ENCODE data around the gene TUBB2B. TPM values are rescaled to one million over a fixed set of nuclear protein-coding genes. Genes with fewer than 3 reads are reported as not detected.

Gene TUBB2B
- total RNA-seq, 2 experiments from 2014 or later, result 0.27 TPM; not detected in 1

DNA sequence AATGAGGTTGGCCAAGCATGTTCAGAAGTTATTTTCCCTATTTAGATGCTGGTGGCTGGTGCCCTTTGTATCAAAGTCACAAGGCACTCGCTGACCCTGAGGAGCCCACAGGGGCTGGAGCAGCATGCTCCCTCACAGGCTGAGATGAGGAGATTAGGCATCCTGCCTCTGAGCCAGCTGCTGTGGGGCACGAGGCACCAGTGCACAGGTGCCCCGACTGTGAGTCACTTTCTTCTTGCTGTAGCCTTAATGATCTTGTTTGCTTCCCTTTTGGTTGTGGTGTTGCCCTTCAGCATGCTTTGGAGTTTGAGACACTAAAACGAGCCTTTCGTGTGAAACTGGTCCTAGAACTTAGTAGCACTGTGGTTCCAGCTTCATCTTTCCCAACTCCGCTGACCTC is 35.6 kb upstream of the TUBB2B start:
- no TSS peak for BruUV-seq (replicated peaks)
- H3K4me3 ChIP-seq (ENCODE audit: low read depth, low read length, poor library complexity, severe bottlenecking), result no peak overlapping the region
- no peak overlapping the region for H2AFZ ChIP-seq (ENCODE audit: low read length)
- DNase-seq (ENCODE audit: low spot score), result no peak
- H3K79me2 ChIP-seq (ENCODE audit: insufficient read depth, low read depth, low read length), result peaks cover 41% of the 10 kb centered on the region
- H3K9me3 ChIP-seq (ENCODE audit: low read length), result no peaks in the 10 kb centered on the region
- peaks cover 14% of the 10 kb centered on the region for H3K4me1 ChIP-seq (ENCODE audit: insufficient read depth, low read length, poor library complexity, severe bottlenecking)
- ChIA-PET CTCF (ENCODE audit: unreplicated experiment) (no interaction called here), POLR2A (interaction anchor here (0.6 kb wide), 5 partner anchors 14 to 1949 kb away, joined by 3 to 4 read pairs (median 3); no protein-coding TSS in a partner anchor)
- no peak overlapping the region for H3K4me2 ChIP-seq (ENCODE audit: low read length)
- H4K20me1 ChIP-seq (ENCODE audit: insufficient read depth, low read length), result peaks cover 4% of the 10 kb centered on the region; the same call in 1 of the 2 replicates
- intact Hi-C loops (cut with micrococcal nuclease; ENCODE audit: unreplicated experiment), result no loop called here
- TF ChIP-seq, protein P1, sequence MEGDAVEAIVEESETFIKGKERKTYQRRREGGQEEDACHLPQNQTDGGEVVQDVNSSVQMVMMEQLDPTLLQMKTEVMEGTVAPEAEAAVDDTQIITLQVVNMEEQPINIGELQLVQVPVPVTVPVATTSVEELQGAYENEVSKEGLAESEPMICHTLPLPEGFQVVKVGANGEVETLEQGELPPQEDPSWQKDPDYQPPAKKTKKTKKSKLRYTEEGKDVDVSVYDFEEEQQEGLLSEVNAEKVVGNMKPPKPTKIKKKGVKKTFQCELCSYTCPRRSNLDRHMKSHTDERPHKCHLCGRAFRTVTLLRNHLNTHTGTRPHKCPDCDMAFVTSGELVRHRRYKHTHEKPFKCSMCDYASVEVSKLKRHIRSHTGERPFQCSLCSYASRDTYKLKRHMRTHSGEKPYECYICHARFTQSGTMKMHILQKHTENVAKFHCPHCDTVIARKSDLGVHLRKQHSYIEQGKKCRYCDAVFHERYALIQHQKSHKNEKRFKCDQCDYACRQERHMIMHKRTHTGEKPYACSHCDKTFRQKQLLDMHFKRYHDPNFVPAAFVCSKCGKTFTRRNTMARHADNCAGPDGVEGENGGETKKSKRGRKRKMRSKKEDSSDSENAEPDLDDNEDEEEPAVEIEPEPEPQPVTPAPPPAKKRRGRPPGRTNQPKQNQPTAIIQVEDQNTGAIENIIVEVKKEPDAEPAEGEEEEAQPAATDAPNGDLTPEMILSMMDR (conservative IDR thresholded peaks at IDR 0.05; ENCODE audit: low read length), result no peak
- TF ChIP-seq EZH2phosphoT487 (IDR thresholded peaks at IDR 0.05; ENCODE audit: borderline replicate concordance, low read depth, low read length), result no peak
- no peaks in the 10 kb centered on the region for H3K9me2 ChIP-seq (ENCODE audit: insufficient read depth, low read length)
- H3K36me3 ChIP-seq (ENCODE audit: insufficient read depth, low read length), result peaks cover 68% of the 10 kb centered on the region
- H3K27ac ChIP-seq (ENCODE audit: low read depth, low read length, poor library complexity, severe bottlenecking), result no peak overlapping the region

GRCh38 chr6:3261921-3262320 is 34.5 kb upstream of the TUBB2B start:
- no peak overlapping the region for H3K27ac ChIP-seq (ENCODE audit: low read depth, low read length, poor library complexity, severe bottlenecking)
- ChIA-PET POLR2A (interaction anchor here (0.8 kb wide), 1 partner anchor 9 kb away, joined by 3 read pairs; no protein-coding TSS in a partner anchor), CTCF (ENCODE audit: unreplicated experiment) (no interaction called here)
- intact Hi-C loops (cut with micrococcal nuclease; ENCODE audit: unreplicated experiment), result no loop called here
- H3K79me2 ChIP-seq (ENCODE audit: insufficient read depth, low read depth, low read length), result peaks cover 41% of the 10 kb centered on the region
- H2AFZ ChIP-seq (ENCODE audit: low read length), result no peak overlapping the region
- no peaks in the 10 kb centered on the region for H3K9me3 ChIP-seq (ENCODE audit: low read length)
- H3K4me3 ChIP-seq (ENCODE audit: low read depth, low read length, poor library complexity, severe bottlenecking), result no peak overlapping the region
- BruUV-seq (replicated peaks), result no TSS peak
- no peak for DNase-seq (ENCODE audit: low spot score)
- no peak overlapping the region for H3K4me2 ChIP-seq (ENCODE audit: low read length)
- H3K36me3 ChIP-seq (ENCODE audit: insufficient read depth, low read length), result peaks cover 58% of the 10 kb centered on the region
- TF ChIP-seq EZH2phosphoT487 (IDR thresholded peaks at IDR 0.05; ENCODE audit: borderline replicate concordance, low read depth, low read length), result no peak
- TF ChIP-seq, protein P1 (conservative IDR thresholded peaks at IDR 0.05; ENCODE audit: low read length), result no peak
- peaks cover 15% of the 10 kb centered on the region for H3K4me1 ChIP-seq (ENCODE audit: insufficient read depth, low read length, poor library complexity, severe bottlenecking)
- no peaks in the 10 kb centered on the region for H3K9me2 ChIP-seq (ENCODE audit: insufficient read depth, low read length)
- H4K20me1 ChIP-seq (ENCODE audit: insufficient read depth, low read length), result peaks cover 4% of the 10 kb centered on the region; the same call in 1 of the 2 replicates

DNA sequence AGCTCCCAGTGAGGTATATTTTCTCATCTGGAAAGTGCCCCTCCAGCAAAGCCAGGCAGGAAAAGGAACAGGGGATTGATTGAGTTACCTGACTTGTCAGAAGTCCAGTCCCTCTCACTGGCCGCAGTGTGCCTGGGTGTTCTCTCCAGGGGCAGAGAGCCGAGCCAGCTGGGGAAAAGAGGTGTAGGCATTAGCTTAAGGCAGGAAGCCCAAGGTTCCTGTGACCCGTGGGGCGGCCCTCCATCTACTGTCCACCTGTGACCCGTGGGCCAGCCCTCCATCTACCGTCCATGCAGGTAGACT is 34.0 kb upstream of the TUBB2B start:
- Histone ChIP-seq H3K4me1 (ENCODE audit: insufficient read depth, low read length, poor library complexity, severe bottlenecking) (peaks cover 15% of the 10 kb centered on the region), H3K9me3 (ENCODE audit: low read length) (no peaks in the 10 kb centered on the region), H3K79me2 (ENCODE audit: insufficient read depth, low read depth, low read length) (peaks cover 41% of the 10 kb centered on the region), H2AFZ (ENCODE audit: low read length) (no peak overlapping the region), H3K27ac (ENCODE audit: low read depth, low read length, poor library complexity, severe bottlenecking) (no peak overlapping the region), H3K4me3 (ENCODE audit: low read depth, low read length, poor library complexity, severe bottlenecking) (no peak overlapping the region), H3K4me2 (ENCODE audit: low read length) (no peak overlapping the region; the same call in 1 of the 2 replicates), H4K20me1 (ENCODE audit: insufficient read depth, low read length) (peaks cover 4% of the 10 kb centered on the region; the same call in 1 of the 2 replicates), H3K9me2 (ENCODE audit: insufficient read depth, low read length) (no peaks in the 10 kb centered on the region), H3K36me3 (ENCODE audit: insufficient read depth, low read length) (peaks cover 57% of the 10 kb centered on the region)
- POLR2A ChIA-PET, result interaction anchor here (0.8 to 1.1 kb wide), 2 partner anchors 9 to 10 kb away, joined by 3 read pairs; no protein-coding TSS in a partner anchor
- CTCF ChIA-PET (ENCODE audit: unreplicated experiment), result no interaction called here
- no TSS peak for BruUV-seq (replicated peaks)
- no peak for TF ChIP-seq EZH2phosphoT487 (IDR thresholded peaks at IDR 0.05; ENCODE audit: borderline replicate concordance, low read depth, low read length)
- TF ChIP-seq, protein P1 (conservative IDR thresholded peaks at IDR 0.05; ENCODE audit: low read length), result no peak
- no peak for DNase-seq (ENCODE audit: low spot score)
- intact Hi-C loops (cut with micrococcal nuclease; ENCODE audit: unreplicated experiment), result no loop called here

Measured in OCI-LY7 (cell line).